H9 (cell line): ENCODE data around the gene RNF149. TPM values are rescaled to one million over a fixed set of nuclear protein-coding genes. Genes with fewer than 3 reads are reported as not detected.

Experiments used
- DNase-seq: peaks from one replicate; pipeline ENCODE4 v3.0.0-alpha.2; 2017
- H2AFZ ChIP-seq: one replicate; pipeline ENCODE4 v1.6.1; 2013; ENCODE audit warnings: mild to moderate bottlenecking, low read length, control low read depth, moderate library complexity
- H2AK5ac ChIP-seq: 2 replicates; pipeline ENCODE4 v1.6.1; 2013; ENCODE audit warnings: low read length, control low read depth, mixed read lengths; ENCODE audit not compliant: insufficient read length
- H2BK120ac ChIP-seq: one replicate; pipeline ENCODE4 v1.6.1; 2013; ENCODE audit warnings: low read depth, mild to moderate bottlenecking, low read length, control low read depth, inconsistent platforms; ENCODE audit not compliant: poor library complexity, severe bottlenecking
- H2BK12ac ChIP-seq: 2 replicates; pipeline ENCODE4 v1.6.1; 2013; ENCODE audit warnings: low read length, control low read depth, mixed read lengths, low read depth; ENCODE audit not compliant: insufficient read length
- H2BK15ac ChIP-seq: 2 replicates; pipeline ENCODE4 v1.6.1; 2013; ENCODE audit warnings: low read depth, low read length, control low read depth
- H2BK20ac ChIP-seq: one replicate; pipeline ENCODE4 v1.6.1; 2013; ENCODE audit warnings: low read depth, mild to moderate bottlenecking, low read length, control low read depth, inconsistent platforms; ENCODE audit not compliant: poor library complexity, severe bottlenecking
- H2BK5ac ChIP-seq: 2 replicates; pipeline ENCODE4 v1.6.1; 2013; ENCODE audit warnings: low read length, control low read depth, mixed read lengths; ENCODE audit not compliant: insufficient read length
- H3K14ac ChIP-seq: 2 replicates; pipeline ENCODE4 v1.6.1; 2013; ENCODE audit warnings: low read length, control low read depth; ENCODE audit not compliant: insufficient read depth
- H3K18ac ChIP-seq: 2 replicates; pipeline ENCODE4 v1.6.1; 2013; ENCODE audit warnings: low read depth, mild to moderate bottlenecking, mixed read lengths, low read length, control low read depth; ENCODE audit not compliant: insufficient read length
- H3K23ac ChIP-seq: 2 replicates; pipeline ENCODE4 v1.6.1; 2013; ENCODE audit warnings: low read length, control low read depth, mixed read lengths, low read depth; ENCODE audit not compliant: insufficient read length
- H3K23me2 ChIP-seq: 2 replicates; pipeline ENCODE4 v1.6.1; 2013; ENCODE audit warnings: low read depth, mild to moderate bottlenecking, mixed read lengths, low read length, control low read depth; ENCODE audit not compliant: insufficient read length, poor library complexity, severe bottlenecking
- H3K27ac ChIP-seq: 2 replicates; pipeline ENCODE4 v1.5.1; 2013; ENCODE audit warnings: low read length, control low read depth, mixed read lengths, low read depth; ENCODE audit not compliant: insufficient read length
- H3K27me3 ChIP-seq: 2 replicates; pipeline ENCODE4 v1.6.1; 2013; ENCODE audit warnings: low read length, control low read depth, inconsistent platforms; ENCODE audit not compliant: insufficient read depth
- H3K4ac ChIP-seq: 2 replicates; pipeline ENCODE4 v1.6.1; 2013; ENCODE audit warnings: low read depth, mild to moderate bottlenecking, control low read depth, inconsistent platforms, low read length, moderate library complexity
- H3K4me1 ChIP-seq: 2 replicates; pipeline ENCODE4 v1.6.1; 2013; ENCODE audit warnings: low read length, control low read depth, inconsistent platforms; ENCODE audit not compliant: insufficient read depth
- H3K4me2 ChIP-seq: 2 replicates; pipeline ENCODE4 v1.6.1; 2013; ENCODE audit warnings: low read length, control low read depth, mixed read lengths; ENCODE audit not compliant: insufficient read length, insufficient read depth
- H3K56ac ChIP-seq: 2 replicates; pipeline ENCODE4 v1.6.1; 2013; ENCODE audit warnings: low read depth, mild to moderate bottlenecking, mixed read lengths, low read length, control low read depth; ENCODE audit not compliant: insufficient read length
- H3K79me1 ChIP-seq: 2 replicates; pipeline ENCODE4 v1.6.1; 2013; ENCODE audit warnings: low read depth, mild to moderate bottlenecking, moderate library complexity, low read length, control low read depth, inconsistent platforms; ENCODE audit not compliant: insufficient read depth, poor library complexity, severe bottlenecking
- H3K79me2 ChIP-seq: 2 replicates; pipeline ENCODE4 v1.6.1; 2013; ENCODE audit warnings: low read length, control low read depth, inconsistent platforms; ENCODE audit not compliant: insufficient read depth
- H3K9ac ChIP-seq: 2 replicates; pipeline ENCODE4 v1.6.1; 2013; ENCODE audit warnings: low read length, control low read depth, mixed read lengths; ENCODE audit not compliant: insufficient read length; ENCODE audit errors: extremely low read depth
- H3K9me3 ChIP-seq: one replicate; pipeline ENCODE4 v1.6.1; 2013; ENCODE audit warnings: low read depth, low read length, inconsistent platforms; ENCODE audit not compliant: control insufficient read depth
- H3T11ph ChIP-seq: one replicate; pipeline ENCODE4 v1.6.1; 2013; ENCODE audit warnings: mild to moderate bottlenecking, low read length, control low read depth, inconsistent platforms
- H4K20me1 ChIP-seq: one replicate; pipeline ENCODE4 v1.6.1; 2013; ENCODE audit not compliant: control insufficient read depth, insufficient read length, insufficient read depth
- H4K5ac ChIP-seq: 2 replicates; pipeline ENCODE4 v1.6.1; 2013; ENCODE audit warnings: low read depth, mild to moderate bottlenecking, mixed read lengths, low read length, control low read depth; ENCODE audit not compliant: insufficient read length
- H4K8ac ChIP-seq: replicated peaks from 2 replicates; pipeline ENCODE4 v1.6.1; 2013; ENCODE audit warnings: low read length, control low read depth, mixed read lengths, low read depth; ENCODE audit not compliant: insufficient read length
- H4K91ac ChIP-seq: 2 replicates; pipeline ENCODE4 v1.6.1; 2013; ENCODE audit warnings: low read depth, mild to moderate bottlenecking, moderate library complexity, mixed read lengths, low read length, control low read depth; ENCODE audit not compliant: insufficient read length
- H3K27ac Mint-ChIP-seq, 3 experiments: 2 replicates in 2 of 3; 3 replicates in 1 of 3; pipeline ENCODE4 v1.8.0; 2020 to 2021; ENCODE audit warnings: mixed read lengths in 3 of 3, mild to moderate bottlenecking in 1 of 3, moderate library complexity in 1 of 3
- H3K27me3 Mint-ChIP-seq: 2 replicates; pipeline ENCODE4 v1.8.0; 2021; ENCODE audit warnings: low read depth, mild to moderate bottlenecking, moderate library complexity, mixed read lengths
- H3K36me3 Mint-ChIP-seq, 3 experiments: 2 replicates in 2 of 3; 3 replicates in 1 of 3; pipeline ENCODE4 v1.8.0; 2020 to 2021; ENCODE audit warnings: low read depth in 3 of 3, mixed read lengths in 3 of 3; ENCODE audit not compliant: insufficient read depth in 1 of 3
- H3K4me1 Mint-ChIP-seq, 2 experiments: 2 replicates each; pipeline ENCODE4 v1.8.0; 2020; ENCODE audit warnings: mixed read lengths in 2 of 2
- H3K4me3 Mint-ChIP-seq, 2 experiments: 2 replicates in 1 of 2; 3 replicates in 1 of 2; pipeline ENCODE4 v1.8.0; 2020 to 2021; ENCODE audit warnings: mild to moderate bottlenecking in 2 of 2, mixed read lengths in 2 of 2, moderate library complexity in 1 of 2
- H3K9me3 Mint-ChIP-seq, 2 experiments: 2 replicates in 1 of 2; 3 replicates in 1 of 2; pipeline ENCODE4 v1.8.0; 2020; ENCODE audit warnings: mild to moderate bottlenecking in 2 of 2, mixed read lengths in 2 of 2, moderate library complexity in 1 of 2
- CTCF ChIP-seq: fragments of 200-600 bp; sonication (generic); conservative IDR thresholded peaks from 3 replicates; pipeline ENCODE4 v1.8.0; 2021; ENCODE audit warnings: antibody characterized with exemption, mild to moderate bottlenecking
- WGBS: extraction: QIAGEN DNeasy Blood & Tissue Kit; methylation state at CpG from one replicate; pipeline ENCODE4 v1.1.7; 2013; ENCODE audit warnings: missing lambda C conversion rate, low lambda C conversion rate, mixed read lengths; ENCODE audit not compliant: insufficient read length; ENCODE audit errors: extremely low coverage; 5-methylcytosine and 5-hydroxymethylcytosine counted together
- total RNA-seq: library from RNA; stranded (reverse); gene quantifications from 2 replicates; pipeline ENCODE4 v1.2.1, GENCODE V29; 2021

RNF149 gene
- total RNA-seq, 1 experiment from 2014 or later = 18.0 TPM

GRCh38 chr2:101265893-101266499 lies 42.5 kb downstream of the RNF149 start:
- peak overlapping the region in 1 of 3 experiments; percentile 31; a peak in 2 of 7 replicates for H3K27ac Mint-ChIP-seq
- H3K14ac ChIP-seq = no peak overlapping the region
- no peaks in the 10 kb centered on the region for H3K9me3 ChIP-seq
- no peak overlapping the region for H2BK15ac ChIP-seq
- H2BK5ac ChIP-seq = no peak overlapping the region
- H3K27me3 ChIP-seq = no peaks in the 10 kb centered on the region
- H2AFZ ChIP-seq = no peak overlapping the region
- H3K18ac ChIP-seq = no peak overlapping the region
- peaks cover 26 to 79% (median 47%) of the 10 kb centered on the region in 3 experiments; a peak in 6 of 7 replicates for H3K36me3 Mint-ChIP-seq
- H3K4me2 ChIP-seq = no peak overlapping the region
- no peak overlapping the region for H3K23ac ChIP-seq
- no peak overlapping the region for H3K4me3 Mint-ChIP-seq
- H4K91ac ChIP-seq = no peak overlapping the region
- peaks cover 8 to 16% of the 10 kb centered on the region in 2 experiments for H3K4me1 Mint-ChIP-seq
- TF ChIP-seq CTCF = no peak
- no peaks in the 10 kb centered on the region for H3K9me3 Mint-ChIP-seq
- no peak overlapping the region for H3K56ac ChIP-seq
- no peak overlapping the region for H3T11ph ChIP-seq
- no peak overlapping the region for H3K27ac ChIP-seq
- H3K4ac ChIP-seq = no peak overlapping the region
- no peak overlapping the region for H3K9ac ChIP-seq
- H2BK120ac ChIP-seq = no peak overlapping the region
- no peak overlapping the region for H2BK20ac ChIP-seq
- H3K27me3 Mint-ChIP-seq = no peaks in the 10 kb centered on the region
- DNase-seq = peak; percentile 50
- WGBS = no CpG with 5 or more reads among the region's 11 CpGs
- H3K79me1 ChIP-seq = no peaks in the 10 kb centered on the region
- no peak overlapping the region for H4K5ac ChIP-seq
- H4K8ac ChIP-seq = no peak overlapping the region
- no peak overlapping the region for H2BK12ac ChIP-seq
- no peaks in the 10 kb centered on the region for H4K20me1 ChIP-seq
- no peaks in the 10 kb centered on the region for H3K23me2 ChIP-seq
- no peaks in the 10 kb centered on the region for H3K4me1 ChIP-seq
- H2AK5ac ChIP-seq = no peak overlapping the region
- peaks cover 2% of the 10 kb centered on the region; the same call in 1 of the 2 replicates for H3K79me2 ChIP-seq
